ENCODE data around the gene DYNLRB1.
"Not testable (repeated sequence)": the region's sequence is repeated elsewhere in the genome, so short reads cannot be mapped to it uniquely, and the experiment has no call there.

The DYNLRB1 gene

DNA sequence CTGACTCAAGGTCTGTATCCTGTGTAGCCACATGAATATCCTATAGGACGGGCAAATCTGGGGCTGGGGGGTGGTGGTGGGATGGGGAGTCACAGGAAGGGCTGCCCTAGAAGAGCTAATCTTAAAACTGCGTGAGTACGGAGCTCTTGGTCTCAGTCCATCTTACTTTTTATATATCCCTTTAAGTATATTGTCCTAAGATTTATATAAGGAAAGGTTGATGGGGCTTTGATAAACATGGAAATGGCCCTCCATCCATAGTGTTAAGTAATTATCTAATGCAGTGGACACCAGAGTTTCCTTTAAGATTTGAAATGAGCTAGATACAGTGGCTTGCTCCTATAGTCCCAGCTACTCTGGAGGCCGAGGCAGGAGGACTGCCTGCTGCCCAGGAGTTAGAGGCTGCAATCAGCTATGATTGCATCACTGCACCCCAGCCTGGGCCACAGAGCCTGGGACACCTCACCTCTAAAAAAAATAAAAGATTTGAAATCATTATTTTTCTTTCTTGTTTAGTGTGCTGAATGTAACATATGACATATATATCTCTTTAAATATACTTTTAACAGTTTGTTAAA is 24.2 kb upstream of the DYNLRB1 start:
- no peak overlapping the region for H3K23ac ChIP-seq (ENCODE audit: low read length)
- H3K4me3 ChIP-seq (ENCODE audit: low read length), result no peak overlapping the region
- H3K4me2 ChIP-seq (ENCODE audit: low read length), result no peak overlapping the region
- no peak overlapping the region for H2AK5ac ChIP-seq (ENCODE audit: low read length)
- no peak overlapping the region for H2BK15ac ChIP-seq (replicated peaks; ENCODE audit: low read depth)
- H2BK120ac ChIP-seq (ENCODE audit: low read depth, low read length), result no peak overlapping the region
- no CpG with 5 or more reads among the region's 4 CpGs for WGBS (ENCODE audit: extremely low coverage, insufficient coverage, low lambda C conversion rate)
- H3K4me1 ChIP-seq (ENCODE audit: control insufficient read depth, low read depth, low read length), result no peaks in the 10 kb centered on the region
- H2BK5ac ChIP-seq (ENCODE audit: low read length), result no peak overlapping the region
- no peak overlapping the region for H4K5ac ChIP-seq (ENCODE audit: low read length)
- H3K18ac ChIP-seq (ENCODE audit: low read length), result no peak overlapping the region
- H3K56ac ChIP-seq (ENCODE audit: low read length), result no peak overlapping the region
- no peak overlapping the region for H3K27ac ChIP-seq (ENCODE audit: low read depth, low read length)
- no peak overlapping the region for H4K8ac ChIP-seq (ENCODE audit: low read depth, low read length)
- DNase-seq, result no peak
- H3K79me2 ChIP-seq (ENCODE audit: control insufficient read depth, insufficient read depth, low read length), result no peaks in the 10 kb centered on the region
- peaks cover 4% of the 10 kb centered on the region for H3K36me3 ChIP-seq (ENCODE audit: control insufficient read depth, insufficient read depth, low read length)
- H3K4ac ChIP-seq (ENCODE audit: low read depth, low read length), result no peak overlapping the region
- H3K79me1 ChIP-seq (ENCODE audit: low read length), result no peaks in the 10 kb centered on the region
- H3K9ac ChIP-seq (ENCODE audit: low read length), result no peak overlapping the region
- no peaks in the 10 kb centered on the region for H3K27me3 ChIP-seq (ENCODE audit: insufficient read depth, low read length, poor library complexity)

- no peak overlapping the region for H4K8ac ChIP-seq (ENCODE audit: low read depth, low read length)
- no peak overlapping the region for H3K56ac ChIP-seq (ENCODE audit: low read length)
- no peaks in the 10 kb centered on the region for H3K79me1 ChIP-seq (ENCODE audit: low read length)
- H3K4me2 ChIP-seq (ENCODE audit: low read length), result no peak overlapping the region
- no peak overlapping the region for H3K23ac ChIP-seq (ENCODE audit: low read length)
- peaks cover 4% of the 10 kb centered on the region for H3K36me3 ChIP-seq (ENCODE audit: control insufficient read depth, insufficient read depth, low read length)
- no peaks in the 10 kb centered on the region for H3K79me2 ChIP-seq (ENCODE audit: control insufficient read depth, insufficient read depth, low read length)
- H4K5ac ChIP-seq (ENCODE audit: low read length), result no peak overlapping the region
- H3K18ac ChIP-seq (ENCODE audit: low read length), result no peak overlapping the region
- H3K27me3 ChIP-seq (ENCODE audit: insufficient read depth, low read length, poor library complexity), result no peaks in the 10 kb centered on the region
- H2BK5ac ChIP-seq (ENCODE audit: low read length), result no peak overlapping the region
- no peak for DNase-seq
- H2AK5ac ChIP-seq (ENCODE audit: low read length), result no peak overlapping the region
- H3K9ac ChIP-seq (ENCODE audit: low read length), result no peak overlapping the region
- no peak overlapping the region for H2BK15ac ChIP-seq (replicated peaks; ENCODE audit: low read depth)
- no peak overlapping the region for H3K4me3 ChIP-seq (ENCODE audit: low read length)
- no CpG with 5 or more reads among the region's 4 CpGs for WGBS (ENCODE audit: extremely low coverage, insufficient coverage, low lambda C conversion rate)
- H3K4ac ChIP-seq (ENCODE audit: low read depth, low read length), result no peak overlapping the region
- H3K4me1 ChIP-seq (ENCODE audit: control insufficient read depth, low read depth, low read length), result no peaks in the 10 kb centered on the region
- no peak overlapping the region for H2BK120ac ChIP-seq (ENCODE audit: low read depth, low read length)
- H3K27ac ChIP-seq (ENCODE audit: low read depth, low read length), result no peak overlapping the region
These were observed 22.6 kb upstream of the DYNLRB1 start for GRCh38 chr20:34493646-34494045.

GRCh38 chr20:34495307-34495706 is 20.9 kb upstream of the DYNLRB1 start:
- WGBS (ENCODE audit: extremely low coverage, insufficient coverage, low lambda C conversion rate), result no CpG with 5 or more reads among the region's 7 CpGs
- peaks cover 3% of the 10 kb centered on the region for H3K36me3 ChIP-seq (ENCODE audit: control insufficient read depth, insufficient read depth, low read length)
- no peak overlapping the region for H3K18ac ChIP-seq (ENCODE audit: low read length)
- H3K4me3 ChIP-seq (ENCODE audit: low read length), result no peak overlapping the region
- H3K79me1 ChIP-seq (ENCODE audit: low read length), result no peaks in the 10 kb centered on the region
- H3K27me3 ChIP-seq (ENCODE audit: insufficient read depth, low read length, poor library complexity), result no peaks in the 10 kb centered on the region
- H2BK120ac ChIP-seq (ENCODE audit: low read depth, low read length), result no peak overlapping the region
- H2BK15ac ChIP-seq (replicated peaks; ENCODE audit: low read depth), result no peak overlapping the region
- no peak overlapping the region for H3K23ac ChIP-seq (ENCODE audit: low read length)
- no peak for DNase-seq
- H2AK5ac ChIP-seq (ENCODE audit: low read length), result no peak overlapping the region
- no peaks in the 10 kb centered on the region for H3K4me1 ChIP-seq (ENCODE audit: control insufficient read depth, low read depth, low read length)
- H4K5ac ChIP-seq (ENCODE audit: low read length), result no peak overlapping the region
- H3K4ac ChIP-seq (ENCODE audit: low read depth, low read length), result no peak overlapping the region
- no peak overlapping the region for H3K9ac ChIP-seq (ENCODE audit: low read length)
- H3K4me2 ChIP-seq (ENCODE audit: low read length), result no peak overlapping the region
- no peaks in the 10 kb centered on the region for H3K79me2 ChIP-seq (ENCODE audit: control insufficient read depth, insufficient read depth, low read length)
- no peak overlapping the region for H3K56ac ChIP-seq (ENCODE audit: low read length)
- no peak overlapping the region for H4K8ac ChIP-seq (ENCODE audit: low read depth, low read length)
- no peak overlapping the region for H3K27ac ChIP-seq (ENCODE audit: low read depth, low read length)
- no peak overlapping the region for H2BK5ac ChIP-seq (ENCODE audit: low read length)

GRCh38 chr20:34495916-34496315 is 20.3 kb upstream of the DYNLRB1 start:
- H2BK15ac ChIP-seq (replicated peaks; ENCODE audit: low read depth), result no peak overlapping the region
- no peak overlapping the region for H2BK120ac ChIP-seq (ENCODE audit: low read depth, low read length)
- no peak overlapping the region for H3K4me3 ChIP-seq (ENCODE audit: low read length)
- WGBS (ENCODE audit: extremely low coverage, insufficient coverage, low lambda C conversion rate), result no CpG with 5 or more reads among the region's 1 CpG
- no peak overlapping the region for H4K8ac ChIP-seq (ENCODE audit: low read depth, low read length)
- no peak overlapping the region for H3K27ac ChIP-seq (ENCODE audit: low read depth, low read length)
- H3K18ac ChIP-seq (ENCODE audit: low read length), result no peak overlapping the region
- H3K79me2 ChIP-seq (ENCODE audit: control insufficient read depth, insufficient read depth, low read length), result no peaks in the 10 kb centered on the region
- H3K4me1 ChIP-seq (ENCODE audit: control insufficient read depth, low read depth, low read length), result no peaks in the 10 kb centered on the region
- H2AK5ac ChIP-seq (ENCODE audit: low read length), result no peak overlapping the region
- H3K4ac ChIP-seq (ENCODE audit: low read depth, low read length), result no peak overlapping the region
- no peaks in the 10 kb centered on the region for H3K27me3 ChIP-seq (ENCODE audit: insufficient read depth, low read length, poor library complexity)
- peaks cover 3% of the 10 kb centered on the region for H3K36me3 ChIP-seq (ENCODE audit: control insufficient read depth, insufficient read depth, low read length)
- no peak overlapping the region for H4K5ac ChIP-seq (ENCODE audit: low read length)
- no peak for DNase-seq
- H3K79me1 ChIP-seq (ENCODE audit: low read length), result no peaks in the 10 kb centered on the region
- no peak overlapping the region for H3K4me2 ChIP-seq (ENCODE audit: low read length)
- no peak overlapping the region for H3K9ac ChIP-seq (ENCODE audit: low read length)
- H2BK5ac ChIP-seq (ENCODE audit: low read length), result no peak overlapping the region
- H3K23ac ChIP-seq (ENCODE audit: low read length), result no peak overlapping the region
- no peak overlapping the region for H3K56ac ChIP-seq (ENCODE audit: low read length)

GRCh38 chr20:34497596-34497995 is 18.6 kb upstream of the DYNLRB1 start:
- not testable (repeated sequence) for H3K4me3 ChIP-seq (ENCODE audit: low read length); H3K79me2 ChIP-seq (ENCODE audit: control insufficient read depth, insufficient read depth, low read length); H3K27me3 ChIP-seq (ENCODE audit: insufficient read depth, low read length, poor library complexity); DNase-seq; H3K4me1 ChIP-seq (ENCODE audit: control insufficient read depth, low read depth, low read length); H3K4ac ChIP-seq (ENCODE audit: low read depth, low read length); H3K9ac ChIP-seq (ENCODE audit: low read length); H2BK15ac ChIP-seq (replicated peaks; ENCODE audit: low read depth); H3K4me2 ChIP-seq (ENCODE audit: low read length); H3K18ac ChIP-seq (ENCODE audit: low read length); H3K56ac ChIP-seq (ENCODE audit: low read length); H2AK5ac ChIP-seq (ENCODE audit: low read length); H2BK120ac ChIP-seq (ENCODE audit: low read depth, low read length); H3K23ac ChIP-seq (ENCODE audit: low read length); H4K8ac ChIP-seq (ENCODE audit: low read depth, low read length); H4K5ac ChIP-seq (ENCODE audit: low read length); H3K36me3 ChIP-seq (ENCODE audit: control insufficient read depth, insufficient read depth, low read length); H2BK5ac ChIP-seq (ENCODE audit: low read length); H3K79me1 ChIP-seq (ENCODE audit: low read length); H3K27ac ChIP-seq (ENCODE audit: low read depth, low read length)
- WGBS (ENCODE audit: extremely low coverage, insufficient coverage, low lambda C conversion rate), result no CpG with 5 or more reads among the region's 6 CpGs

DNA sequence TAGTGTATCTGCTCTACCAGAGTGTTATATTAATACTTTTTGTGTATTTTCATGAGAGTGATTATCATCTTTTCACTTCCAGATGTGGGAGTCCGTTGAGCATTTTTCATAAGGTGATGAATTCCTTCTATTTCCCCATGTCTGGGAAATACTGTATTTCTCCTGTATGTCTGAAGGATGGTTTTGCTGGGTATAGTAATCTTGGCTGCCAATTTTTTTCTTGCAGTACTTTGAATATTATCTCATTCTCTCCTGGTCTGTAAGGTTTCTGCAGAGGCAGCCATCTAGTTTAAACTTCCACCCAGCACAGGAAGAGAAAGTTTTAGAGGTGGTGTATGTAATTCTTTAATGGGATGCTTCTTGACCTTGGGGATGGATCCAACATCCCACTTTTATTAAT is 15.4 kb upstream of the DYNLRB1 start:
- H3K36me3 ChIP-seq (ENCODE audit: control insufficient read depth, insufficient read depth, low read length), result no peaks in the 10 kb centered on the region
- H3K4ac ChIP-seq (ENCODE audit: low read depth, low read length), result no peak overlapping the region
- no peak overlapping the region for H3K56ac ChIP-seq (ENCODE audit: low read length)
- no CpG with 5 or more reads among the region's 1 CpG for WGBS (ENCODE audit: extremely low coverage, insufficient coverage, low lambda C conversion rate)
- H3K4me3 ChIP-seq (ENCODE audit: low read length), result no peak overlapping the region
- H3K18ac ChIP-seq (ENCODE audit: low read length), result no peak overlapping the region
- H3K23ac ChIP-seq (ENCODE audit: low read length), result no peak overlapping the region
- H4K8ac ChIP-seq (ENCODE audit: low read depth, low read length), result no peak overlapping the region
- H3K9ac ChIP-seq (ENCODE audit: low read length), result no peak overlapping the region
- H2BK120ac ChIP-seq (ENCODE audit: low read depth, low read length), result no peak overlapping the region
- no peak overlapping the region for H2AK5ac ChIP-seq (ENCODE audit: low read length)
- H3K27ac ChIP-seq (ENCODE audit: low read depth, low read length), result no peak overlapping the region
- H3K4me2 ChIP-seq (ENCODE audit: low read length), result no peak overlapping the region
- H3K4me1 ChIP-seq (ENCODE audit: control insufficient read depth, low read depth, low read length), result no peaks in the 10 kb centered on the region
- H3K79me2 ChIP-seq (ENCODE audit: control insufficient read depth, insufficient read depth, low read length), result no peaks in the 10 kb centered on the region
- no peak for DNase-seq
- no peaks in the 10 kb centered on the region for H3K27me3 ChIP-seq (ENCODE audit: insufficient read depth, low read length, poor library complexity)
- no peak overlapping the region for H2BK15ac ChIP-seq (replicated peaks; ENCODE audit: low read depth)
- H2BK5ac ChIP-seq (ENCODE audit: low read length), result no peak overlapping the region
- H3K79me1 ChIP-seq (ENCODE audit: low read length), result no peaks in the 10 kb centered on the region
- H4K5ac ChIP-seq (ENCODE audit: low read length), result no peak overlapping the region

All from mesendoderm (in vitro differentiated cells).